ENCODE data around the gene GTF2I.
"Not testable (repeated sequence)": the region's sequence is repeated elsewhere in the genome, so short reads cannot be mapped to it uniquely, and the experiment has no call there.

Gene GTF2I

DNA sequence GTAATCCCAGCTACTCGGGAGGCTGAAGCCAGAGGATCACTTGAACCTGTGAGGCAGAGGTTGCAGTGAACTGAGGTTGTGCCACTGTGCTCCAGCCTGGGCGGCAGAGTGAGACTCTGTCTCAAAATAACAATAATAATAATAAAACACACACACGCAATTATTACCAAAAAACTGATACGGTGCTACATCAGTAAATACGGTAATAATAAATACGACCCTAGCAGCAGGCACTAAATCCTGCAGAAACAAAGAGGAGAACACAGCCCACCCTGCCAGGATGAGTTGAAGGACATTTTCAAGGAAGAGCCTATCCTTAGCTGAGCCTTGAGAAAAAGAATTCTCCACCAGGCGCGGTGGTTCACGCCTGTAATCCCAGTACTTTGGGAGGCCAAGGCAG, 34.4 kb upstream of the GTF2I start:
- no peak for DNase-seq (ENCODE audit: low read depth, low spot score)
- no peak for TF ChIP-seq CTCF (IDR thresholded peaks at IDR 0.05; ENCODE audit: low read depth, low read length)
- in situ Hi-C loops (cut with HindIII; ENCODE audit: low sequenced_read_pairs) = no loop called here
- no peak overlapping the region for H3K4me3 ChIP-seq (ENCODE audit: low read depth, low read length)

- peak; percentile 59 for DNase-seq (ENCODE audit: low read depth, low spot score)
- peak; percentile 14 for TF ChIP-seq CTCF (IDR thresholded peaks at IDR 0.05; ENCODE audit: low read depth, low read length)
- no peak overlapping the region for H3K4me3 ChIP-seq (ENCODE audit: low read depth, low read length)
- in situ Hi-C loops (cut with HindIII; ENCODE audit: low sequenced_read_pairs) = no loop called here
These were observed 32.1 kb upstream of the GTF2I start for GRCh38 chr7:74625446-74625845.

DNA sequence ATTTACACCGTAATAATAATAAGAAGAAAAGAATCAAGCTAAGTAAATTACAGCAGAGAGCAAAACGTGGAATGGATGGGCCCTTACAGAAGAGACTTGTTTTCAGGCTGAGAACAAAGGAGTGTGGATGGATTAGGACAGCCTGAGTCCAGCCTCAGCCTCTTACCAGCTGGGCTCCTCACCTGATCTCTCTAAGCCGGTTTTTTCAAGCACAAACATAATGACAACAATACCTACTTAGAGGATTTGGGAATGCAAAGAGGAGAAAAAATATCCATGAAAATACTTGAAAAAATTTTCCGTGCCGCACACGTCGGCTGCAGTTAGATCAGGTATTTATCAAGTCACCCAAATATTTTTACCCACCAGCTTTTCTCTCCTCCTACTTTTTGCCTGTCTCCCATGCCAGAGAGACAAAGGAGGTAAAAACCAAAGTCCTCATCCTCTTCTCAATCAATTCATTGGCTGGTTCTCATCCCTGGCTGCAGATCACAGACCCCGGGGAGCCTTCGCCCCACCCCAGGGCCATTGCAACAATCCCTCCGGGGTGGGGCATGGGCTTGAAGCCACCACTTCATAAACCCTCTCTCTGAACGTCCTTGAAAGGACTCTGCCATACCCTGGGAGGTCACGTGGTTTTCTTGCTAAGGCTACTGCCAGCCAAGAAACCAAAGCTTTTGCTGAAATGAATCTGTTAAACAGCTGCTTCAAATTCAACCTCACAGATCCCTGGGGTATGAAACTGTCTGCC, 29.7 kb upstream of the GTF2I start:
- peak; percentile 23 for DNase-seq (ENCODE audit: low read depth, low spot score)
- no peak overlapping the region for H3K4me3 ChIP-seq (ENCODE audit: low read depth, low read length)
- no peak for TF ChIP-seq CTCF (IDR thresholded peaks at IDR 0.05; ENCODE audit: low read depth, low read length)
- in situ Hi-C loops (cut with HindIII; ENCODE audit: low sequenced_read_pairs) = no loop called here

DNA sequence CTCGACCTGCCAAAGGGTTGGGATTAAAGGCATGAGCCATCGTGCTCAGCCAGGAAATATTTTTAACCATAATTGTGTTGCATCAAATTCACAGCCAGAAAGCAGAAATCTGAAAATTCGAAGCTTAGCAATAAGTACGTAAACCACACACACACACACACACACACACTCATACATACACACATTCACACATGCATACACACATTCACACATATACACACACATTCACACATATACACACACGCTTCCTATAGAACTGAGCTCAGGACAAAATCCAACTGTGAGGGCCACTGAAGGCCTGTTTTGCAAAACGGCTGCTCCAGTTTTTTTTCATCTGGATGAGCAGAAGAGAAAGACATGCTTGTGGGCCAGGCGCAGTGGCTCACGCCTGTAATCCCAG, 25.0 kb upstream of the GTF2I start:
- H3K4me3 ChIP-seq (ENCODE audit: low read depth, low read length) = no peak overlapping the region
- no peak for DNase-seq (ENCODE audit: low read depth, low spot score)
- in situ Hi-C loops (cut with HindIII; ENCODE audit: low sequenced_read_pairs) = no loop called here
- TF ChIP-seq CTCF (IDR thresholded peaks at IDR 0.05; ENCODE audit: low read depth, low read length) = no peak

DNA sequence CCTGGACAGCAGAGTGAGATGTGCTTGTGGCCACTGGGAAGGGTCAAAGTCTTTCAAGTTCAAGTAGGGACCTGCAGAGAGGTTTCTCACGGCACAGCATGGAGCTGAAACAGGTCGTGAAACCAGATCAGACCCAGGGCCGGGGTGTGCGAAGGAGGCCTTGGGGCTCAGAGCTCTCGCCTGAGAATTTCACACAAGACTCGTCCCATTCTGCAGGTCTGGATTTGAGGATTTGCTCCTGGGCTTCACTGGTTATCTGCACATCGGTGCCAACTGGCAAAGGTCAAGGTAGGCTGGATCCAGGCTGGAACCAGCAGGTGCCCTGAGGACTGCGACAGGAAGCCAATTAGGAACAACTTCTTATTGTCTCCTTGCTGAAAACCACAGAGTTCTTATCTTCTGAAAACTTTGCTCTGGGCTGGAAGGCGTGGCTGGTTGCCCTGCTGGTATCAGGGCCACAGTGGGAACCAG, 24.0 kb upstream of the GTF2I start:
- no peak for TF ChIP-seq CTCF (IDR thresholded peaks at IDR 0.05; ENCODE audit: low read depth, low read length)
- no peak for DNase-seq (ENCODE audit: low read depth, low spot score)
- in situ Hi-C loops (cut with HindIII; ENCODE audit: low sequenced_read_pairs) = no loop called here
- H3K4me3 ChIP-seq (ENCODE audit: low read depth, low read length) = no peak overlapping the region

- in situ Hi-C loops (cut with HindIII; ENCODE audit: low sequenced_read_pairs) = no loop called here
These were observed 19.8 kb upstream of the GTF2I start for GRCh38 chr7:74637745-74638144.

GRCh38 chr7:74650055-74650454, 7.5 kb upstream of the GTF2I start:
- in situ Hi-C loops (cut with HindIII; ENCODE audit: low sequenced_read_pairs); H3K4me3 ChIP-seq (ENCODE audit: low read depth, low read length): not testable (repeated sequence)
- peak; percentile 40 for DNase-seq (ENCODE audit: low read depth, low spot score)

More at GRCh38 chr7:74637745-74638144, 19.8 kb upstream of the GTF2I start:
- TF ChIP-seq CTCF (IDR thresholded peaks at IDR 0.05; ENCODE audit: low read depth, low read length) = no peak
- no peak overlapping the region for H3K4me3 ChIP-seq (ENCODE audit: low read depth, low read length)
- no peak for DNase-seq (ENCODE audit: low read depth, low spot score)

GRCh38 chr7:74650493-74651132, 6.9 kb upstream of the GTF2I start:
- in situ Hi-C loops (cut with HindIII; ENCODE audit: low sequenced_read_pairs); DNase-seq (ENCODE audit: low read depth, low spot score); H3K4me3 ChIP-seq (ENCODE audit: low read depth, low read length): not testable (repeated sequence)

GRCh38 chr7:74651133-74651504, 6.4 kb upstream of the GTF2I start:
- DNase-seq (ENCODE audit: low read depth, low spot score); H3K4me3 ChIP-seq (ENCODE audit: low read depth, low read length); in situ Hi-C loops (cut with HindIII; ENCODE audit: low sequenced_read_pairs): not testable (repeated sequence)
